K562 (cell line): ENCODE data around the gene ST3GAL3. TPM values are rescaled to one million over a fixed set of nuclear protein-coding genes. Genes with fewer than 3 reads are reported as not detected.
A peak's percentile ranks its signal among the peaks of the same experiment; 100 is the strongest.

Experiments
- BCL6 ChIP-seq: fragments of 250-450 bp; sonication (Bioruptor Pico); IDR thresholded peaks from 2 replicates; pipeline ENCODE4 v1.4.0; 2020
- CBX5 ChIP-seq: IDR thresholded peaks from 2 replicates; pipeline ENCODE4 v1.6.1; 2014; ENCODE audit warnings: low read depth, borderline replicate concordance
- CEBPB ChIP-seq: fragments of 450-650 bp; IDR thresholded peaks from 2 replicates; pipeline ENCODE4 v1.6.1; 2016; ENCODE audit warnings: missing genetic modification characterization, missing compliant biosample characterization
- CEBPG ChIP-seq, 3 experiments: fragments of 200-800 bp in 1 of 3; sonication (Bioruptor generic) in 1 of 3; sonication (generic) in 1 of 3; formaldehyde crosslinking in 1 of 3; IDR thresholded peaks in 2 of 3; conservative IDR thresholded peaks in 1 of 3; 2 replicates each; pipeline versions ENCODE4 v1.6.1 to v1.8.0; 2016 to 2022; ENCODE audit warnings: missing compliant biosample characterization in 2 of 3, missing genetic modification characterization in 2 of 3, mild to moderate bottlenecking in 1 of 3, missing genetic modification reagents in 1 of 3
- DPF2 ChIP-seq: fragments of 450-650 bp; IDR thresholded peaks from 2 replicates; pipeline ENCODE4 v1.6.1; 2016
- FOXM1 ChIP-seq, 2 experiments: fragments of 450-650 bp in 1 of 2; sonication (generic) in 1 of 2; formaldehyde crosslinking in 1 of 2; IDR thresholded peaks; 2 replicates each; pipeline versions ENCODE4 v1.6.1 to v1.9.0; 2017 to 2022; ENCODE audit warnings: low read depth in 2 of 2, mild to moderate bottlenecking in 2 of 2, missing genetic modification reagents in 1 of 2, moderate library complexity in 1 of 2
- HLTF ChIP-seq: fragments of 450-650 bp; IDR thresholded peaks from 2 replicates; pipeline ENCODE4 v1.6.1; 2016
- KDM1A ChIP-seq, 2 experiments: fragments of 450-650 bp; IDR thresholded peaks; 2 replicates each; pipeline ENCODE4 v1.6.1; 2016; ENCODE audit warnings: mild to moderate bottlenecking in 2 of 2
- KDM2B ChIP-seq: fragments of 250-450 bp; sonication (Bioruptor Pico); IDR thresholded peaks from 2 replicates; pipeline ENCODE4 v1.8.0; 2021; ENCODE audit warnings: mild to moderate bottlenecking, moderate library complexity
- MAFF ChIP-seq: IDR thresholded peaks from 2 replicates; pipeline ENCODE4 v1.6.1; 2012; ENCODE audit warnings: low read length, improper control_type of control experiment
- RCOR1 ChIP-seq, 2 experiments: IDR thresholded peaks; 2 replicates each; pipeline ENCODE4 v1.6.1; 2012; ENCODE audit warnings: low read depth in 2 of 2, low read length in 2 of 2, borderline replicate concordance in 1 of 2, improper control_type of control experiment in 1 of 2
- SIN3B ChIP-seq: fragments of 450-650 bp; IDR thresholded peaks from 2 replicates; pipeline ENCODE4 v1.6.1; 2017; ENCODE audit warnings: low read depth, mild to moderate bottlenecking, moderate library complexity
- SMARCE1 ChIP-seq: fragments of 450-650 bp; IDR thresholded peaks from 2 replicates; pipeline ENCODE4 v1.7.1; 2016; ENCODE audit warnings: mild to moderate bottlenecking
- STAT5B ChIP-seq: fragments of 250-450 bp; sonication (Bioruptor Pico); IDR thresholded peaks from 2 replicates; pipeline ENCODE4 v1.8.0; 2021; ENCODE audit warnings: mild to moderate bottlenecking, inconsistent platforms
- TAF1 ChIP-seq: IDR thresholded peaks from 2 replicates; pipeline ENCODE4 v1.6.1; 2011; ENCODE audit warnings: mild to moderate bottlenecking, low read length, moderate library complexity; ENCODE audit not compliant: insufficient read depth, control insufficient read depth, severe bottlenecking; ENCODE audit errors: extremely low read depth
- TAF15 ChIP-seq: fragments of 200-400 bp; formaldehyde crosslinking; IDR thresholded peaks from 2 replicates; pipeline ENCODE4 v1.6.1; 2017; ENCODE audit warnings: mild to moderate bottlenecking, low read depth, low read length, moderate library complexity
- TCFL5 ChIP-seq: fragments of 250-450 bp; sonication (Bioruptor Pico); conservative IDR thresholded peaks from 2 replicates; pipeline ENCODE4 v1.6.1; 2021; ENCODE audit warnings: mild to moderate bottlenecking, moderate library complexity, matching md5 sums
- TEAD2 ChIP-seq: fragments of 450-650 bp; IDR thresholded peaks from 2 replicates; pipeline ENCODE4 v1.6.1; 2016; ENCODE audit warnings: missing genetic modification characterization, control low read depth, missing compliant biosample characterization
- ZBTB1 ChIP-seq: sonication (generic); formaldehyde crosslinking; IDR thresholded peaks from 2 replicates; pipeline ENCODE4 v1.8.1; 2023; ENCODE audit warnings: missing genetic modification reagents, low read depth, mild to moderate bottlenecking, borderline replicate concordance
- ZBTB7A ChIP-seq: IDR thresholded peaks from 2 replicates; pipeline ENCODE4 v1.6.1; 2011; ENCODE audit warnings: low read depth, mild to moderate bottlenecking, low read length, moderate library complexity, borderline replicate concordance; ENCODE audit not compliant: control insufficient read depth
- ZNF263 ChIP-seq: sonication (generic); formaldehyde crosslinking; IDR thresholded peaks from 2 replicates; pipeline ENCODE4 v1.8.0; 2022; ENCODE audit warnings: mild to moderate bottlenecking, missing genetic modification reagents, borderline replicate concordance
- ZNF282 ChIP-seq: sonication (generic); formaldehyde crosslinking; IDR thresholded peaks from 2 replicates; pipeline ENCODE4 v1.8.1; 2023; ENCODE audit warnings: missing genetic modification reagents
- ZNF707 ChIP-seq: fragments of 250-450 bp; sonication (Bioruptor Pico); conservative IDR thresholded peaks from 2 replicates; pipeline ENCODE4 v1.8.0; 2022; ENCODE audit warnings: inconsistent platforms, mild to moderate bottlenecking, moderate library complexity
- ZSCAN29 ChIP-seq: fragments of 450-650 bp; IDR thresholded peaks from 2 replicates; pipeline ENCODE4 v1.6.1; 2017
- polyA plus RNA-seq, 8 experiments: library from polyadenylated mRNA; depleted of rRNA in 4 of 8; stranded (reverse) in 5 of 8; unstranded in 3 of 8; fragments of >200 nt; fragmentation: Nextera tagmentation in 2 of 8; fragmentation: Illumina TruSeq in 1 of 8; extraction: Ambion mirVana in 2 of 8; extraction: Trizol in 1 of 8; gene quantifications; 2 replicates each; pipeline versions ENCODE4 v1.2.1 to v1.2.3, GENCODE V29; 2011 to 2014; ENCODE audit warnings: inconsistent platforms in 1 of 8, missing spikeins in 1 of 8
- total RNA-seq, 7 experiments: library from RNA; depleted of rRNA in 6 of 7; stranded (reverse); fragments of >200 nt in 6 of 7; fragmentation: Illumina TruSeq in 2 of 7; extraction: Trizol in 2 of 7; gene quantifications; 2 replicates each; pipeline versions ENCODE4 v1.2.1 to v1.2.3, GENCODE V29; 2011 to 2021; ENCODE audit warnings: low replicate concordance in 1 of 7
- TF ChIP-seq, protein P1 (sequence below): fragments of 450-650 bp; formaldehyde crosslinking; IDR thresholded peaks from 2 replicates; pipeline ENCODE4 v1.4.0; 2020; ENCODE audit warnings: mild to moderate bottlenecking, mixed read lengths
- TF ChIP-seq, protein P2 (sequence below): fragments of 200-800 bp; sonication (Bioruptor generic); IDR thresholded peaks from 2 replicates; pipeline ENCODE4 v1.6.1; 2017; ENCODE audit warnings: missing genetic modification characterization, missing compliant biosample characterization

Gene ST3GAL3
- total and polyA plus RNA-seq, 9 of the 15 experiments (the other 6 are each of a cell fraction or from before 2014, with no cell fraction given) = 1.2 to 18.9 (median 11.0) TPM

DNA sequence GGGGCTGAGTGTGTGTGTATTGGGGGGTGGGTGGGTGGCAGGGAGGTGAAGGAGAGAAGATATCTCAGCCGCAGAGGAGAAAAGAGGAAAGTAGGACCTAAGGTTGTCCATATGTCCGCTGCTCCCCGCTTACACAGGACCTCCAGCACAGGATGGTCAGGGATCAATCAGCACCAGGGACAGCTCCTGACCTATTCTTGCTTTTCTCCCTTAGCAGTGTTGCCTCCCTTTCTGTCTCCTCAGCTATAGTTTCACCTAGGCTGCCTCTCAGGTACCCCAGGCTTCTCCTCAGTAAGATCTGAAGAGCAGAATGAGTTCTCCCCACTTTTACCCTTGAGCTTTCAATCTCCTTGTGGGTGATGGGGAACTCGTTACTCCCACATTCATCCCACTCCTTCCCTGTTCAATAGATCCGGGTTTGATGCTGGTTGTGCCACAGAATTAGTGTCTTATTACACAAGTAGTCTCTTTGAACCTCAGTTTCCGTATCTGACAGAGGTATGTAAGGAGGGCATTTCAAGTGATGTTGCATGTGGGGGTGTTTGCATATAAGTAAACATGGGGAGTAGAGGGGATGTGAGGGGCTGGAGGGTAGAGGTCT is 261.1 kb downstream of the ST3GAL3 start (continued):
- TF ChIP-seq ZNF707 (CRISPR knock-in tag) = no peak
- TF ChIP-seq ZNF263 (CRISPR knock-in tag) = peak; percentile 56
- no peak for TF ChIP-seq ZSCAN29
- no peak for TF ChIP-seq ZNF282 (CRISPR knock-in tag)
- no peak for TF ChIP-seq SMARCE1
- TF ChIP-seq TEAD2 (tag) = no peak
- no peak for TF ChIP-seq ZBTB7A
- TF ChIP-seq STAT5B = no peak
- TF ChIP-seq, protein P1, sequence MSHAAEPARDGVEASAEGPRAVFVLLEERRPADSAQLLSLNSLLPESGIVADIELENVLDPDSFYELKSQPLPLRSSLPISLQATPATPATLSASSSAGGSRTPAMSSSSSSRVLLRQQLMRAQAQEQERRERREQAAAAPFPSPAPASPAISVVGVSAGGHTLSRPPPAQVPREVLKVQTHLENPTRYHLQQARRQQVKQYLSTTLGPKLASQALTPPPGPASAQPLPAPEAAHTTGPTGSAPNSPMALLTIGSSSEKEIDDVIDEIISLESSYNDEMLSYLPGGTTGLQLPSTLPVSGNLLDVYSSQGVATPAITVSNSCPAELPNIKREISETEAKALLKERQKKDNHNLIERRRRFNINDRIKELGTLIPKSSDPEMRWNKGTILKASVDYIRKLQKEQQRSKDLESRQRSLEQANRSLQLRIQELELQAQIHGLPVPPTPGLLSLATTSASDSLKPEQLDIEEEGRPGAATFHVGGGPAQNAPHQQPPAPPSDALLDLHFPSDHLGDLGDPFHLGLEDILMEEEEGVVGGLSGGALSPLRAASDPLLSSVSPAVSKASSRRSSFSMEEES = no peak
- TF ChIP-seq ZBTB1 = no peak
- TF ChIP-seq RCOR1 (IDR thresholded peaks at IDR 0.05; ENCODE audit: borderline replicate concordance in 1 of 2, low read depth in 2 of 2, low read length in 2 of 2) = peak in 1 of 2 experiments; percentile 52; a peak in 1 of 4 replicates
- no peak for TF ChIP-seq FOXM1 (IDR thresholded peaks at IDR 0.05; ENCODE audit: low read depth)
- no peak for TF ChIP-seq FOXM1 (CRISPR knock-in tag; IDR thresholded peaks at IDR 0.05; ENCODE audit: low read depth)
- TF ChIP-seq, protein P2, sequence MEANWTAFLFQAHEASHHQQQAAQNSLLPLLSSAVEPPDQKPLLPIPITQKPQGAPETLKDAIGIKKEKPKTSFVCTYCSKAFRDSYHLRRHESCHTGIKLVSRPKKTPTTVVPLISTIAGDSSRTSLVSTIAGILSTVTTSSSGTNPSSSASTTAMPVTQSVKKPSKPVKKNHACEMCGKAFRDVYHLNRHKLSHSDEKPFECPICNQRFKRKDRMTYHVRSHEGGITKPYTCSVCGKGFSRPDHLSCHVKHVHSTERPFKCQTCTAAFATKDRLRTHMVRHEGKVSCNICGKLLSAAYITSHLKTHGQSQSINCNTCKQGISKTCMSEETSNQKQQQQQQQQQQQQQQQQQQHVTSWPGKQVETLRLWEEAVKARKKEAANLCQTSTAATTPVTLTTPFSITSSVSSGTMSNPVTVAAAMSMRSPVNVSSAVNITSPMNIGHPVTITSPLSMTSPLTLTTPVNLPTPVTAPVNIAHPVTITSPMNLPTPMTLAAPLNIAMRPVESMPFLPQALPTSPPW (CRISPR knock-in tag) = no peak
- TF ChIP-seq HLTF = no peak
- TF ChIP-seq BCL6 (CRISPR knock-in tag) = no peak
- no peak for TF ChIP-seq TAF15
- no peak for TF ChIP-seq CEBPB (tag)
- TF ChIP-seq TCFL5 (CRISPR knock-in tag) = no peak
- 0 out of 2 replicates have a peak, but pooled peaks have one; percentile 54 for TF ChIP-seq CBX5
- TF ChIP-seq CEBPG (CRISPR knock-in tag; IDR thresholded peaks at IDR 0.05) = no peak
- TF ChIP-seq CEBPG (tag; conservative IDR thresholded peaks at IDR 0.05 in 1 of 2, IDR thresholded peaks at IDR 0.05 in 1 of 2) = no peak
- TF ChIP-seq KDM1A (IDR thresholded peaks at IDR 0.05) = no peak
- TF ChIP-seq DPF2 = no peak
- TF ChIP-seq TAF1 = no peak
- no peak for TF ChIP-seq KDM2B (CRISPR knock-in tag)
- TF ChIP-seq MAFF = no peak
- no peak for TF ChIP-seq SIN3B
